Measurements from ENCODE around the gene BLM.

GRCh38 chr15:90674476-90674875 is 42.7 kb upstream of the BLM start:
- TF ChIP-seq POLR2A (IDR thresholded peaks at IDR 0.05) (no peak), CTCF (IDR thresholded peaks at IDR 0.05) (no peak), EP300 (IDR thresholded peaks at IDR 0.05) (no peak)

All from suprapubic skin (tissue), 3 donors.